Measurements from ENCODE around the gene PAXIP1.

- TF ChIP-seq NFRKB (IDR thresholded peaks at IDR 0.05) (no peak), HDGF (IDR thresholded peaks at IDR 0.05; ENCODE audit: borderline replicate concordance) (no peak), BHLHE40 (IDR thresholded peaks at IDR 0.05; ENCODE audit: borderline replicate concordance) (no peak), SP1 (IDR thresholded peaks at IDR 0.05) (no peak), FOXK2 (IDR thresholded peaks at IDR 0.05) (no peak), ARNT (IDR thresholded peaks at IDR 0.05) (no peak), FOXM1 (IDR thresholded peaks at IDR 0.05; ENCODE audit: borderline replicate concordance) (no peak), TARDBP (IDR thresholded peaks at IDR 0.05) (no peak), ZNF384 (IDR thresholded peaks at IDR 0.05) (no peak), SUZ12 (IDR thresholded peaks at IDR 0.05) (no peak), FOXA1 (IDR thresholded peaks at IDR 0.05) (no peak)
Measured at GRCh38 chr7:154960063-154960790, 42.7 kb downstream of the PAXIP1 start.
